ENCODE data around the gene OTOP3.
"Not testable (repeated sequence)": the region's sequence is repeated elsewhere in the genome, so short reads cannot be mapped to it uniquely, and the experiment has no call there.

OTOP3 gene

GRCh38 chr17:74961657-74962350 lies 26.1 kb downstream of the OTOP3 start:
- peak; percentile 73 for DNase-seq (ENCODE audit: low read depth)

- no peak for DNase-seq (ENCODE audit: low read depth)
Measured at GRCh38 chr17:74962622-74963394, 27.1 kb downstream of the OTOP3 start.

- DNase-seq (ENCODE audit: low read depth) = no peak
Measured at GRCh38 chr17:74963656-74964055, 28.0 kb downstream of the OTOP3 start.

GRCh38 chr17:74964246-74964761 lies 28.6 kb downstream of the OTOP3 start:
- DNase-seq (ENCODE audit: low read depth) = no peak

- DNase-seq (ENCODE audit: low read depth) = no peak
Measured at GRCh38 chr17:74964988-74965622, 29.4 kb downstream of the OTOP3 start.

GRCh38 chr17:74968361-74968780 lies 32.7 kb downstream of the OTOP3 start:
- DNase-seq (ENCODE audit: low read depth) = no peak

- DNase-seq (ENCODE audit: low read depth) = not testable (repeated sequence)
Measured at GRCh38 chr17:74969501-74969900, 33.8 kb downstream of the OTOP3 start.

- no peak for DNase-seq (ENCODE audit: low read depth)
Measured at GRCh38 chr17:74970395-74970794, 34.7 kb downstream of the OTOP3 start.

- DNase-seq (ENCODE audit: low read depth) = no peak
Measured at GRCh38 chr17:74971069-74971841, 35.6 kb downstream of the OTOP3 start.

GRCh38 chr17:74971842-74972106 lies 36.1 kb downstream of the OTOP3 start:
- DNase-seq (ENCODE audit: low read depth) = no peak

GRCh38 chr17:74972107-74972972 lies 36.6 kb downstream of the OTOP3 start, which contains the start of gene HID1:
TSS of gene HID1 (minus strand) at chr17:74972759. CDS start at chr17:74972656, 103 bp downstream.
- peak; percentile 73 for DNase-seq (ENCODE audit: low read depth)

- no peak for DNase-seq (ENCODE audit: low read depth)
Measured at GRCh38 chr17:74972973-74973328, 37.3 kb downstream of the OTOP3 start.

- DNase-seq (ENCODE audit: low read depth) = no peak
Measured at GRCh38 chr17:74975943-74976342, 40.2 kb downstream of the OTOP3 start.

GRCh38 chr17:74977802-74978201 lies 42.1 kb downstream of the OTOP3 start:
- DNase-seq (ENCODE audit: low read depth) = no peak

- no peak for DNase-seq (ENCODE audit: low read depth)
Measured at GRCh38 chr17:74978240-74978639, 42.5 kb downstream of the OTOP3 start.

GRCh38 chr17:74979408-74980146 lies 43.9 kb downstream of the OTOP3 start:
- DNase-seq (ENCODE audit: low read depth) = no peak

GRCh38 chr17:74981318-74981978 lies 45.8 kb downstream of the OTOP3 start:
- DNase-seq (ENCODE audit: low read depth) = no peak

- DNase-seq (ENCODE audit: low read depth) = peak; percentile 68
Measured at GRCh38 chr17:74981979-74982662, 46.4 kb downstream of the OTOP3 start.

- not testable (repeated sequence) for DNase-seq (ENCODE audit: low read depth)
Measured at GRCh38 chr17:74982663-74983313, 47.1 kb downstream of the OTOP3 start.

Measured in stimulated activated CD8-positive, alpha-beta memory T cell treated with anti-CD3 and anti-CD28 coated beads, Interleukin-4, amount 100 ng/mL, for 24 hours (primary cell).